ENCODE measurements around the gene CCR8.
"Not testable (repeated sequence)": the region's sequence is repeated elsewhere in the genome, so short reads cannot be mapped to it uniquely, and the experiment has no call there.

Gene CCR8

GRCh38 chr3:39351134-39351533, 21.6 kb downstream of the CCR8 start:
- DNase-seq: not testable (repeated sequence)

- DNase-seq: not testable (repeated sequence)
Observed at GRCh38 chr3:39353168-39353927, 23.8 kb downstream of the CCR8 start.

GRCh38 chr3:39358333-39358732, 28.8 kb downstream of the CCR8 start:
- no peak for DNase-seq

- no peak for DNase-seq
Observed at GRCh38 chr3:39361252-39361927, 31.9 kb downstream of the CCR8 start.

- DNase-seq: no peak
Observed at GRCh38 chr3:39362192-39362591, 32.7 kb downstream of the CCR8 start.

GRCh38 chr3:39362812-39363211, 33.3 kb downstream of the CCR8 start:
- DNase-seq: no peak

- DNase-seq: not testable (repeated sequence)
Observed at GRCh38 chr3:39370450-39370849, 40.9 kb downstream of the CCR8 start.

GRCh38 chr3:39372833-39373232, 43.3 kb downstream of the CCR8 start:
- DNase-seq: no peak

GRCh38 chr3:39376959-39377634, 47.6 kb downstream of the CCR8 start:
- no peak for DNase-seq

GRCh38 chr3:39378088-39378487, 48.6 kb downstream of the CCR8 start:
- no peak for DNase-seq

GRCh38 chr3:39378957-39379777, 49.7 kb downstream of the CCR8 start:
- DNase-seq: no peak

- no peak for DNase-seq
Observed at GRCh38 chr3:39379778-39380155, 50.3 kb downstream of the CCR8 start.

- no peak for DNase-seq
Observed at GRCh38 chr3:39381432-39381831, 51.9 kb downstream of the CCR8 start.

All from activated gamma-delta T cell (primary cell).